Measurements from ENCODE around the gene DLL3.
"Not testable (repeated sequence)": the region's sequence is repeated elsewhere in the genome, so short reads cannot be mapped to it uniquely, and the experiment has no call there.

The DLL3 gene, protein sequence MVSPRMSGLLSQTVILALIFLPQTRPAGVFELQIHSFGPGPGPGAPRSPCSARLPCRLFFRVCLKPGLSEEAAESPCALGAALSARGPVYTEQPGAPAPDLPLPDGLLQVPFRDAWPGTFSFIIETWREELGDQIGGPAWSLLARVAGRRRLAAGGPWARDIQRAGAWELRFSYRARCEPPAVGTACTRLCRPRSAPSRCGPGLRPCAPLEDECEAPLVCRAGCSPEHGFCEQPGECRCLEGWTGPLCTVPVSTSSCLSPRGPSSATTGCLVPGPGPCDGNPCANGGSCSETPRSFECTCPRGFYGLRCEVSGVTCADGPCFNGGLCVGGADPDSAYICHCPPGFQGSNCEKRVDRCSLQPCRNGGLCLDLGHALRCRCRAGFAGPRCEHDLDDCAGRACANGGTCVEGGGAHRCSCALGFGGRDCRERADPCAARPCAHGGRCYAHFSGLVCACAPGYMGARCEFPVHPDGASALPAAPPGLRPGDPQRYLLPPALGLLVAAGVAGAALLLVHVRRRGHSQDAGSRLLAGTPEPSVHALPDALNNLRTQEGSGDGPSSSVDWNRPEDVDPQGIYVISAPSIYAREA

DNA sequence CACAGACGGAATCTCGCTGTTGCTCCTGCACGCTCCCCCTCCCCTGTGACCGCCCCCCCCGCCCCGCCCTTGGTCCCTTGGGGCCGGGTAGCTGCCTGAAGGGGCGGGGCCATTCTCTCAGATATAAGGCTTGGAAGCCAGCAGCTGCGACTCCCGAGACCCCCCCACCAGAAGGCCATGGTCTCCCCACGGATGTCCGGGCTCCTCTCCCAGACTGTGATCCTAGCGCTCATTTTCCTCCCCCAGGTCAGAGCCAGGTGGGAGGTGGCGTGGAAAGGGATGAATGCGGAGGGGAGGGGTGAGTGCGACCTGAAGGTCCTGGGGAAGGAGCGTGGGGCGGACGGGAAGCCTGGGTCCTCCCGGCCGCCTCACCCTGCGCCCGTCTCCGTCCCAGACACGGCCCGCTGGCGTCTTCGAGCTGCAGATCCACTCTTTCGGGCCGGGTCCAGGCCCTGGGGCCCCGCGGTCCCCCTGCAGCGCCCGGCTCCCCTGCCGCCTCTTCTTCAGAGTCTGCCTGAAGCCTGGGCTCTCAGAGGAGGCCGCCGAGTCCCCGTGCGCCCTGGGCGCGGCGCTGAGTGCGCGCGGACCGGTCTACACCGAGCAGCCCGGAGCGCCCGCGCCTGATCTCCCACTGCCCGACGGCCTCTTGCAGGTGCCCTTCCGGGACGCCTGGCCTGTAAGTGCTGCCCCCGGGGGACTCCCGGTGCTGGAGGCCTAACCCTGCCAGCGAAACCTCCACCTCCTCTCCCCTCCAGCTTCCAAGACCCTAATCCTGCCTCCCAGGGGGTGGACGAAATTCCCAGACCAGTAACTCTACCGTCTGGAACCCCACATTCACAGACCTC is at the start of gene DLL3:
DLL3 (plus strand) TSS at position 150 of the 845 bp plus-strand sequence; CDS start at position 178, 28 bp downstream.
- DNase-seq (ENCODE audit: low spot score), result no peak

DNA sequence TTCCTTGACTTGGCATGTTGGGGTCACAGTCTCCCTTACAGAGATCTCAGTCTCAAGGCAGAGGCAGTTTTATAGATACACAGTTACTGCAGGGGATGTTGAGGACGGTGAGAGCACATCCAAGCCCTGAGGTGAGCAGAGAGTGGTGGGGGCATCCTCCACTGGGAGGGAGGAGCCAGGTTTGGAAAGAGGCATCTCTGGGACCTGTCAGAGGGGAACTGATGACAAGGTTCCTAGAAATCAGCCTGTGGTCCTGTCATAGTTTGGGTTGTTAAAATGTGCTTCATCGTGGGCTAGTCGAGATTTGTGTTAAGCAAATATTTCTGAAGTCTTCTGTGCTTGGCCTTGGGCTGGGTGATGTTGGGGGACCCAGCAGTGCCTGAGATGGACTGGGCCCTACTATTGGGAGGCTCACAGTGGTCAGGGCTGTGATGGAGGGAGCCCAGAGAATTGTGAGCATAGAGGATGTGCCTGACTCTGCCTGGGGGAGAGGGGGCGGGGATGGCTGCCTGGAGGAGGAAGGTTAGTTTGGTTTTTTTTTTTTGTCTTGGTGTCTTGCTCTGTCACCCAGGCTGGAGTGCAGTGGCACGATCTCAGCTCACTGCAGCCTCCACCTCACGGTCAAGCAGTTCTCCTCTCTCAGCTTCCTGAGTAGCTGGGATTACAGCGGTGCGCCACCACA is 49.5 kb upstream of the DLL3 start:
- DNase-seq (ENCODE audit: low spot score), result no peak

DNA sequence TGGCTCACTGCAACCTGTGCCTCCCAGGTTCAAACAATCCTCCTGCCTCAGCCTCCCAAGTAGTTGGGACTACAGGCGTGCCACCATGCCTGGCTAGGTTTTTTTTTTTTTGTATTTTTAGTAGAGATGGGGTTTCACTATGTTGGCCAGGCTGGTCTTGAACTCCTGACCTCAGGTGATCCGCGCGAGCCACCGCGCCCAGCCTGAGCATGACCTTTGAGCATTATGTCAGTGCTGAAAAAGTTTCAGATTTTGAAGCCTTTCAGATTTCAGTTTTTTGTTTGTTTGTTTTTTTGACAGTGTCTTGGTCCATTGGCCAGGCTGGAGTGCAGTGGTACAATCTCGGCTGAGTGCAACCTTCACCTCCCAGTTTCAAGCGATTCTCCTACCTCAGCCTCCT is 47.5 kb upstream of the DLL3 start:
- not testable (repeated sequence) for DNase-seq (ENCODE audit: low spot score)

DNA sequence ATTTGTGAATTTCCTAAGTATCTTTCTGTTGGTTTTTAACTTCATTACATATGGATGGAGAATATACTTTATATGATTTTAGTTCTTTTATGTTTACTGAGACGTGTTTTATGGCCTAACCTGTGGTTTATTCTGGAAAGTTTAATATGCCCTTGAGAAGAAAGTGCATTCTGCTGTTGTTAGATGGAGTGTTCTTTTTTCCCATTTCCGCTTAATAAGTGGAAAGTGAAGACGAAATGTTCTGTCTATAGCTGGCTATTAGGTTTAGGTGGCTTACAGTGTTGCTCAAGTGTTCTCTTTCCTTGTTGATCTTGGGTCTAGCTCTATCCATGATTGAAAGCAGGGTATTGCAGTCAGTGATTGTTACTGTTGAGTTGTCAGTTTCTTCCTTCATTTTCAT is 35.3 kb upstream of the DLL3 start:
- DNase-seq (ENCODE audit: low spot score), result no peak

DNA sequence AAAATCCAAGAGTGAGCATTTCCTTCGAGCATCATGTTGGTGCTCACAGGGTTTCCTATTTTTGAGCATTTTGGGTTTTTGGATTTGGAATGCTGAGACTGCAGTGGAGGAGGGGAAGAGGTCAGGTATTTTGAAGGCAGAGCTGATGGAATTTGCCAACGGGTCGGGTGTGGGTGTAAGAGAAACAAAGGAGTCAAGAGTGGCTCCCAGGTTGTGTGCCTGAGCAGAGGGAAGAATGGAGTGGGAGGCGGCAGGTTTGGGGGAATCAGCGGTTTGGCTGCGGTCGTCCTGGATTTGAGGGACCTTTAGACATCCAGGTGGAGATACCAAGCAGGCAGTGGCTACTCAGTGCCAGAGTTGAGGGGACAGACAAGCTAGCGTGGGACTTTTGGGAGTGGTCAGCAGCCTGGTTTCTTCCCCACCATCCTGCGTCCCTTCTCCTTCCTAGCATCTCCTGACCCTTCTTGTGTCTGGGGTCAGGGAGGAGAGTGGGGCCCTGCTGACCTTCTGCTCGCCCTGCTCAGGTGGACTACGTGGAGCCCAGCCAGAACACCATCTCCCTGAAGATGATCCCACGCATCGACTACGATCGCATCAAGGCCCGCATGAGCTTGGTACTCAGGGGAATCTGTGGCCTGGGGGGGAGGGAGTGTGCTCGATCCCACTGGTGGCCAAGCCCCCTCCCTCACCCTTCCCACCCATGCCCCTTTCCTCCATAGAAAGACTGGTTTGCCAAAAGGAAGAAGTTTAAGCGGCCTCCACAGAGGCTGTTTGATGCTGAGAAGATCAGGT is 32.6 kb upstream of the DLL3 start:
- DNase-seq (ENCODE audit: low spot score), result no peak

DNA sequence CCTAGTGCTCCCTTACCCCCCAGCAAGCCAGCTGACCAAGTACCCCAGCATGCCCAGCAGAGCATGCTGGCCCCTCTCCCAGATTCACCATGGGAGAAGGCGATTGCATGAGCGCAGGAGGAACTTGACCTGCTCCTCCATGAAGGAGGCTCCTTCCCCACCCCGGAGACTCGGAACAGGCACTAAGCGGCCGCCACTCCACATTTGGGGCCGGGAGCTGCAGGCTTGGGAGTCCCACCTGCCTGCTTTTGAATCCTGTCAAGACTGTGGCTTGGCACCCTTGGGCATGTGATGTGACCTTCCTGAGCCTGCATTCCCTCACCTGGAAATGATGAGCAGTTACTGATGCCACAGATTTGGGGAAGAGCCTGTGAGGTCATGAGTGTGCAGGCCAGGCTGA is 30.8 kb upstream of the DLL3 start:
- no peak for DNase-seq (ENCODE audit: low spot score)

DNA sequence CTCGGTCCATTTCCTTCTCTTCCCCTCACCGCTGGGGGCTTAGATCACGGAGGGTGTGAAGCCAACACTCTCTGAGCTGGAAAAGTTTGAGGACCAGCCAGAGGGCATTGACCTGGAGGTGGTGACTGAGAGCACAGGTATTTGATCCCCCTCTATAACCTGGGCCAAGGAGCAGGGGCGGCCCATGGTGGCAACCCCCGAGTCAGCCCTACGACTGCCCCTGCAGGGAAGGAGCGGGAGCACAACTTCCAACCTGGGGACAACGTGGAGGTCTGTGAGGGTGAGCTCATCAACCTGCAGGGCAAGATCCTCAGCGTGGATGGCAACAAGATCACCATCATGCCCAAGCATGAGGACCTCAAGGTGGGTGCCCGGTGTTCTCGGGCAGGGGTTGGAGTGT is 29.7 kb upstream of the DLL3 start:
- no peak for DNase-seq (ENCODE audit: low spot score)

DNA sequence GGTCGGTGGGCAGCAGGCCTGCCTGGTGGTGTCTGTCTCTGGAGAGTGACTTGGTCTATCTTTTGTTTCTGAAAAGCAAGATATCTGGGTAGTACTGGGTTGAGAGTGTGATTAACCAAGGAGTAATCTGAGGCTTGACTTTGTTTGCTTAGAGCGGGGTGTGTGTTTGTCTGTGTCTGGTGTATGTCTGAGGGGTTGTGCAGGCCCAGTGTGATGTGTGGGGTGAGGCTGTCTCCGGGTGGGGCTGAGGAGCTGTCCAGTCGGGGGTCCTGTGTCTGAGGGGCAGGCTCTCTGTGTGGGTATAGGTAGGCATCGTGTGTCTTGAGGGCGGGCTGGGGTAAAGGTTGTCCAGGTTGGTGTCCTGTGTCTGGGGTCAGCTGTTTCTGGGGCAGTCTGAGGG is 29.2 kb upstream of the DLL3 start:
- no peak for DNase-seq (ENCODE audit: low spot score)

DNA sequence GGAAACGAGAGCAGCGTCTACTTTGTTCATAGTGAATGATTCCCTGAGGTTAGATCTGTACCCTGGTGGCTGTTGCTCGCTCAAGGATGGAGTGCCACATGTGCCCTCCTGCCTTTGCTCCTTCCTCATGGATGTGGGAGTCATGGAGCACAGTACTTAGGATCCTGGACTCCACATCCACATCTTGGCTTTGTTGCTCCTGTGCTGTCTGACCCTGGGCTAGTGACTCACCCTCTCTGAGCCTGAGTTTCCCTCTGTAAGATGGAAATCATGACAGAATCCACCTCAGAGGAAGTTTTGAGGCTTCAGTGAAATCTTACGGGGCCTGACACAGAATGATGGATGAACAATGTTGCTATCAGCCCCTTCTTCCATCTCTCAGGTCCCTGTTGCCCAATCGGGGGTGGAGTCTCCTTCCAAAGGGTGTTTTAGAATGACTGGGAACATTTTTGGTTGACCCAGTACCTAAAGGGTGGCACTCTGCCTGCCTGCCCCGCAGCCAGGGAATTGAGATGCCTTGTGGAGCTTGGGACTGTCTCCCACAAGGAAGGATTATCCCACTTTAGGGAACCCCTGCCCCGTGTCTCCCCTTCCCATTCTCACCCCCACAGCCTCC is 27.9 kb upstream of the DLL3 start:
- DNase-seq (ENCODE audit: low spot score), result no peak

DNA sequence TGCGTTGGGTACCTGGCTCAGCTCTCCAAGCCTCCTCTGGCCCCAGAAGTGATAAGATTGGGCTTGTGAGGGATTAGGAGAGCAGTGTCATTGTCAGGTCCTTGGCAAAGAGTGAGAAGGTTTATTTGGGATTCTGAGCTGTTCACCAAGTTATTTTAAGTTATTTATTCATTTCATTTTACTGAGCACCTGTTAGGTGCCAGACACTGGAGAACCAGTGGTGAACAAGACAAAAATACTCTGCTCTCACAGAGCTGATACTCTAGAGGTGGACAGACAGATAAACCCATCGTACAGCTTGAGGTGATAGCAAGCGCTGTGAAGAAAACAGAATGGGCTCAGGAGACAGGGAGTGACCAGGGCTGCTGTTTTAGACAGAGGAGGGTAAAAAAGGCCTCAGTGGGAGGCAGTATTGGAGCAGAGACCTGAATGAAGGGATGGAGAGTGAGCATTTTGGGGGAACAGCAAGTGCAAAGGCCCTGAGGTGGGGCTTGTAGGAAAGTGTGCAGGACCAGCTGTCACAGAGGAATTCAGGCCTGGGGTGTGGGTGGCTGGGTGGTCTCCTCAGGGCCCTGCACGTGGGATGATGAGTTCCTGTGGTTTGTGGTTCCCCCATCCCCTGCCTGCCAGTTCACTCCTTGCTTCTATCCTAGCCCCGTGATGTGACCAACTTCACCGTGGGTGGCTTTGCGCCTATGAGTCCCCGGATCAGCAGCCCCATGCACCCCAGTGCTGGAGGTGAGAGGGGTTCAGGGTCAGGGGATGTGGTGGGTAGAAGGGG is 26.8 kb upstream of the DLL3 start:
- no peak for DNase-seq (ENCODE audit: low spot score)

DNA sequence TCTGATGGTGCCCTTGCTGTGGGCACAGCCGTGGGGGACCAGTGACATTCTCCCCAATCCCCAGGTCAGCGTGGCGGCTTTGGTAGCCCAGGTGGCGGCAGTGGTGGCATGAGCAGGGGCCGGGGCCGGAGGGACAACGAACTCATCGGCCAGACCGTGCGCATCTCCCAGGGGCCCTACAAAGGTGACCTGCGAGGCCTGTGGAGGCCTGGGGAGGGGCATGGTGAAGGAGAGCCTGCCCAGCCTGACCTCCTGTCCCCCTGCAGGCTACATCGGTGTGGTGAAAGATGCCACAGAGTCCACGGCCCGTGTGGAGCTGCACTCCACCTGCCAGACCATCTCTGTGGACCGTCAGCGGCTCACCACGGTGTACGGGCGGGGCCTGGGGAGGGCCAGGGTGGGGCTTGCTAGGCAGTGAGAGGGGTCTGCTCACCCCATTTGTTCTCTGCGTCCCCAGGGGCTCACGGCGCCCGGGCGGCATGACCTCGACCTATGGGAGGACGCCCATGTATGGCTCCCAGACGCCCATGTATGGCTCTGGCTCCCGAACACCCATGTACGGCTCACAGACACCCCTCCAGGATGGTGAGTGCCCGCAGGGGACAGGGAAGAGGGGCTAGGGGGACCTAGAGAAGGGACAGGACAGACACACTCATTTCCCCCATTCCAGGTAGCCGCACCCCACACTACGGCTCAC is 25.9 kb upstream of the DLL3 start:
- no peak for DNase-seq (ENCODE audit: low spot score)

DNA sequence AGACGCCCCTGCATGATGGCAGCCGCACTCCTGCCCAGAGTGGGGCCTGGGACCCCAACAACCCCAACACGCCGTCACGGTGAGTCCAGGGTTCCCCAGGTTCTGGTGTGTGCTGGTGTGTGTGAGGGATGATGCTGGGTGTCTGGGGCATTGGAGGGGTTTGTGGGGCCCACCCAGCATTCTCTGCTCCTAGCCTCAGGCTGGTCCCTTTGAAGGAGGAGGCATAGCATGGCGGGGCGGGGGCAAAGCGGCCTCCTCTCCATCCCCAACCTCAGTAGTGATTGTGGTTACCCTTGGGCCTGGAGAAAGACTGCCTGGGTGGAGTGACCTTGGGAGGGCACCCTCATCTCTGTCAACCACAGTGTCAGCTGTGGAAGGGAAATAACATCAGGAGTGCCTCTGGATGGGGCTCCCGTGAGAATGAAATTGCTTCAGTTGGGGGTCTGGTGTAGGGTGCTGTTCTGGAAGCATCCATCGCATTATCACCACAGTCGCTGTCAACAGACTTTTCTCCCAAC is 25.2 kb upstream of the DLL3 start:
- no peak for DNase-seq (ENCODE audit: low spot score)

DNA sequence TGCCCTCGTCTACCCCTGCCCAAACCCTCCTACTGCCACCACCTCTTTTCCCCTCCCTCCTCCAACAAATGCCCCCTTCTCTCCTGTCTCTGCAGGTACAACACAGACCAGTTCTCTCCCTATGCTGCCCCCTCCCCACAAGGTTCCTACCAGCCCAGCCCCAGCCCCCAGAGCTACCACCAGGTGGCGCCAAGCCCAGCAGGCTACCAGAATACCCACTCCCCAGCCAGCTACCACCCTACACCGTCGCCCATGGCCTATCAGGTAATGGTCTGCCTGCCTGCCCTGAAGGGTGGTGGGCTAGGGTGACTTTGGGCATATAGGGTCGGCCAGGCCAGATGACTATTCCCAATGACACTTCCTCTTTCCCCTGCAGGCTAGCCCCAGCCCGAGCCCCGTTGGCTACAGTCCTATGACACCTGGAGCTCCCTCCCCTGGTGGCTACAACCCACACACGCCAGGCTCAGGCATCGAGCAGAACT is 24.6 kb upstream of the DLL3 start:
- peak; percentile 90 for DNase-seq (ENCODE audit: low spot score)

DNA sequence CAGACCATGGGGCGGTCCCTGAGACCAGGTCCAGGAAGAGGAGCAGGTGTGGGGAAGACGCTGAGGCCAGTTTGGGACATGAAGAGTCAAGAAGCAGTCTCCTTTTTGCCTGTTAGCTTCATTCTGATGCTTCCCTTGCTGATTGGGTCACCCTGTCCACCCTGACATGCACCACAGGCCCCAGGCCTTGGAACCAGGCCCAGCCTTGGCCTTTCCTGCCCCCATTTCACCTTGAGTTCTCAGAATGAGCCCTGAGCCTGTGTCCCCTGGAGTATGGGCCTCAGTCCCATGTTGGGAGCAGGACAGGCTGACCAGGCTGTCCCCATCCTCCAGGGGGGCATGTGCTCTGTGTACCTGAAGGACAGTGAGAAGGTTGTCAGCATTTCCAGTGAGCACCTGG is 23.0 kb upstream of the DLL3 start:
- no peak for DNase-seq (ENCODE audit: low spot score)

DNA sequence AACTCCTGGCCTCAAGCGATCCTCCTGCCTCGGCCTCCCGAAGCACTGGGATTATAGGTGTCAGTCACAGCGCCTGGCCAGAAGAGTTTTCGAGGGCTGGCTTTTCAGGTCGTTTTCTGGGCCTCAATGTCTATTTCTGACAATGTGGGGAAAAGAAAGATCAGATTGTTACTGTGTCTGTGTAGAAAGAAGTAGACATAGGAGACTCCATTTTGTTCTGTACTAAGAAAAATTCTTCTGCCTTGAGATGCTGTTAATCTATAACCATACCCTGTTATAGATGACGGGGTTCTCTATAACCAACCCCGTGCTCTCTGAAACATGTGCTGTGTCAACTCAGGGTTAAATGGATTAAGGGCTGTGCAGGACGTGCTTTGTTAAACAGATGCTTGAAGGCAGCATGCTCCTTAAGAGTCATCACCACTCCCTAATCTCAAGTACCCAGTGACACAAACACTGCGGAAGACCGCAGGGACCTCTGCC is 19.4 kb upstream of the DLL3 start:
- DNase-seq (ENCODE audit: low spot score), result not testable (repeated sequence)

DNA sequence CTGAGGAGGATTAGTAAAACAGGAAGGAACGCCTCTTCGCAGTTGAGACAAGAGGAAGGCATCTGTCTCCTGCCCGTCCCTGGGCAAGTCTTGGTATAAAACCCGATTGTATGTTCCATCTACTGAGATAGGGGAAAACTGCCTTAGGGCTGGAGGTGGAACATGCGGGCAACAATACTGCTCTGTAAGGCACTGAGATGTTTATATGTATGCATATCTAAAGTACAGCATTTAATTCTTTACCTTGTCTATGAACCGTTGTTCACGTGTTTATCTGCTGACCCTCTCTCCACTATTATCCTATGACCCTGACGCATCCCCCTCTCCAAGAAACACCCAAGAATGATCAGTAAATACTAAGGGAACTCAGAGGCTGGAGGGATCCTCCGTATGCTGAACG is 18.8 kb upstream of the DLL3 start:
- no peak for DNase-seq (ENCODE audit: low spot score)

DNA sequence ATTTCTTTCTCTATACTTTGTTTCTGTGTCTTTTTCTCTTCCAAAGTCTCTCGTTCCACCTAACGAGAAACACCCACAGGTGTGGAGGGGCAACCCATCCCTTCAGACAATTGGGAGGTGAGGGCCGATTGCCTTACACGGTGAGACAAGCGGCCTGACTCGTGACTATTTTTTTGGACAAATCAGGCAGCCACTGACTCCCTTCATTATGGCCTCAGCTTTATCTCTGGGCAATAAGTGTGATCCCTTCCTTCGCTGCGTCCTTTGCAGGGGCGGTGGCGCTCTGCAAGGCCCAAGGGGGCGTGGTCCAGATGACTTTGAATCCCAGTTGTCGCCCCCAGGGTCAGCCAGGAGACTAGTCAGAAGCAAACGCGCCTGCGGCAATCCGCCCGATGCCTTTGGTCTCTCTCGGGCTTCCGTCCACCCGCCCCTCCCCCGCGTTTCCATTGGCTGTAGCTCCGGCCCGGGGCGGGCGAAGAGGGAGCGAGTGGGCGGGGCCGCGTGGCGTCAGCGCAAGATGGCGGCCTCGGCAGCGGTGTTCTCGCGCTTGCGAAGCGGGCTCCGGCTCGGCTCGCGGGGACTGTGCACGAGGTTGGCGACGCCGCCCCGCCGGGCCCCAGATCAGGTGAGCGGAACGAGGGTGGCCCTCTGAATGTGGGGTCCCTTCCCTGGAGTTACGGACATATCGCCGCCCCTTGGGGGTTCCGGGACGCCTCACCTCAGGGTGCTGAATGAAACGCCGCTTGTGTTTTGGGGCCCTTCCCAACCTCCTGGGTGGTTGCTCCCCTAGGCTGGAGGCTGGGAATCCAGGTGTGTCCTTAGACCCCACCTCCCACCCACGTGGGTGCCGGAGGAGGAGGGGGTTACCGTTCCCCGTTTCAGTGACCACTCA is 18.2 kb upstream of the DLL3 start, which contains the start of gene TIMM50:
TIMM50 (plus strand) TSS at position 502 of the 892 bp plus-strand sequence; CDS start at position 518, 16 bp downstream.
- DNase-seq (ENCODE audit: low spot score), result peak; percentile 98

DNA sequence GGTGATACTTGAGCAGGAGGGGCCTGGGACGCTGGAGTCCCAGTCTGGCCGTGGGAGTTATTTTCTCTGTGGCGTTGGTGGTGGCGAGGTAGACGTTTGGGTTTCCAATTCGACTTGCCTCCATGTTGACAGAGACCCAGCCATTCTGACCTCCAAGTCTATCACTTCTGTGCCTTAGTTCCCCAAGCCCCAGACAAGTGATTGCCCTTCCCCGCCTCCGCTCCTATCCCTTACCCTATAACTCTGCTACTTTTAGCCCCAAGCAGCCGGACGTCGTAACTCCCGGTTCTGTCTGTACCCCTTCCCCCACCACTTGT is 17.6 kb upstream of the DLL3 start:
- no peak for DNase-seq (ENCODE audit: low spot score)
